ENCODE measurements around the gene ADORA2B. TPM values are rescaled to one million over a fixed set of nuclear protein-coding genes. Genes with fewer than 3 reads are reported as not detected.

The ADORA2B gene
- total and polyA plus RNA-seq, 2 experiments from 2014 or later, result 11.4 to 11.7 TPM

DNA sequence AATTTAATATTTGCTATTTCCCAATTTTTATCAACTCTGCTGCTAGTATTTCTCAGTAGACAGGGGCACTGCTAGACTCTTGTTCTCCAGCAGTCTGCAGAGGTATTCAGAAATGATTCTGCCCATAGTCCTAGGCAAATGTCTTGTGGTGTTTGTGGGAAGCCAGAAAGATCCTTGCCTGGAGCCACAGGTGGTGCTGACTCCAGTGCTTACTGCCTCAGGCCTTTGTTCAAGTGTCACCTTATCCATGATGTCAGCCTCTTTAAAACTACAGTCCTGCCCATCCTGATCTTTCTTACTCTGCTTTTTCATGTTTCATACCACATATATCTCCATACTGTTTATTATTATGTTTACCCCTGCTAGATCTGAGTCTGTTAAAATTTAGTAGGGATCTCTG is 28.1 kb downstream of the ADORA2B start:
- Histone ChIP-seq H2AFZ (no peak overlapping the region), H3K9me2 (replicated peaks; ENCODE audit: insufficient read depth) (no peaks in the 10 kb centered on the region), H3K4me2 (no peak overlapping the region), H3K79me2 (no peaks in the 10 kb centered on the region), H3K4me1 (ENCODE audit: insufficient read depth) (no peaks in the 10 kb centered on the region), H3K9me3 (ENCODE audit: low read depth) (no peaks in the 10 kb centered on the region), H3K27ac (no peak overlapping the region), H3K4me3 (no peak overlapping the region), H3K36me3 (replicated peaks; ENCODE audit: insufficient read depth, low read depth) (no peaks in the 10 kb centered on the region), H4K20me1 (ENCODE audit: insufficient read depth, poor library complexity, severe bottlenecking) (no peaks in the 10 kb centered on the region), H3K27me3 (no peaks in the 10 kb centered on the region)
- no peak for TF ChIP-seq EZH2 (IDR thresholded peaks at IDR 0.05; ENCODE audit: borderline replicate concordance)
- TF ChIP-seq EZH2phosphoT487 (IDR thresholded peaks at IDR 0.05; ENCODE audit: low read depth, severe bottlenecking, unreplicated experiment), result no peak
- no peak for TF ChIP-seq CTCF (IDR thresholded peaks at IDR 0.05; ENCODE audit: poor library complexity)
- DNase-seq (ENCODE audit: low spot score), result no peak

- H3K36me3 ChIP-seq (replicated peaks; ENCODE audit: insufficient read depth, low read depth), result no peaks in the 10 kb centered on the region
- H3K4me1 ChIP-seq (ENCODE audit: insufficient read depth), result no peaks in the 10 kb centered on the region
- no peak for TF ChIP-seq CTCF (IDR thresholded peaks at IDR 0.05; ENCODE audit: poor library complexity)
- no peak for TF ChIP-seq EZH2phosphoT487 (IDR thresholded peaks at IDR 0.05; ENCODE audit: low read depth, severe bottlenecking, unreplicated experiment)
- TF ChIP-seq EZH2 (IDR thresholded peaks at IDR 0.05; ENCODE audit: borderline replicate concordance), result no peak
- H3K9me3 ChIP-seq (ENCODE audit: low read depth), result no peaks in the 10 kb centered on the region
- H3K27ac ChIP-seq, result no peak overlapping the region
- H3K79me2 ChIP-seq, result no peaks in the 10 kb centered on the region
- WGBS (ENCODE audit: low lambda C conversion rate, missing lambda C conversion rate), result 91% methylated on average over 6 of the region's 6 CpGs
- no peak overlapping the region for H2AFZ ChIP-seq
- H3K4me3 ChIP-seq, result no peak overlapping the region
- H3K4me2 ChIP-seq, result no peak overlapping the region
- no peaks in the 10 kb centered on the region for H3K9me2 ChIP-seq (replicated peaks; ENCODE audit: insufficient read depth)
- H3K27me3 ChIP-seq, result no peaks in the 10 kb centered on the region
- H4K20me1 ChIP-seq (ENCODE audit: insufficient read depth, poor library complexity, severe bottlenecking), result no peaks in the 10 kb centered on the region
- no peak for DNase-seq (ENCODE audit: low spot score)
These were observed 28.9 kb downstream of the ADORA2B start for GRCh38 chr17:15973834-15974233.

- no peak for DNase-seq (ENCODE audit: low spot score)
These were observed 33.0 kb downstream of the ADORA2B start for GRCh38 chr17:15977894-15978293.

More at GRCh38 chr17:15977894-15978293, 33.0 kb downstream of the ADORA2B start:
- Histone ChIP-seq H3K4me2 (no peak overlapping the region), H3K4me3 (no peak overlapping the region), H4K20me1 (ENCODE audit: insufficient read depth, poor library complexity, severe bottlenecking) (no peaks in the 10 kb centered on the region), H3K27me3 (no peaks in the 10 kb centered on the region), H3K36me3 (replicated peaks; ENCODE audit: insufficient read depth, low read depth) (no peaks in the 10 kb centered on the region), H3K79me2 (no peaks in the 10 kb centered on the region), H3K4me1 (ENCODE audit: insufficient read depth) (no peaks in the 10 kb centered on the region), H3K27ac (no peak overlapping the region), H3K9me2 (replicated peaks; ENCODE audit: insufficient read depth) (no peaks in the 10 kb centered on the region), H2AFZ (no peak overlapping the region), H3K9me3 (ENCODE audit: low read depth) (no peaks in the 10 kb centered on the region)
- TF ChIP-seq EZH2phosphoT487 (IDR thresholded peaks at IDR 0.05; ENCODE audit: low read depth, severe bottlenecking, unreplicated experiment) (no peak), CTCF (IDR thresholded peaks at IDR 0.05; ENCODE audit: poor library complexity) (no peak), EZH2 (IDR thresholded peaks at IDR 0.05; ENCODE audit: borderline replicate concordance) (no peak)
- 95% methylated on average over 2 of the region's 2 CpGs for WGBS (ENCODE audit: low lambda C conversion rate, missing lambda C conversion rate)

Measured in hepatocyte (in vitro differentiated cells).